Hepatocyte (in vitro differentiated cells): ENCODE measurements around the gene PEAR1.

ENCODE experiments used
- CTCF ChIP-seq: fragments of 200-600 bp; sonication (generic); IDR thresholded peaks from 2 replicates; pipeline ENCODE4 v1.5.1; 2016; ENCODE audit warnings: antibody characterized with exemption, mild to moderate bottlenecking; ENCODE audit not compliant: poor library complexity
- EZH2 ChIP-seq: fragments of 200-600 bp; sonication (generic); IDR thresholded peaks from 2 replicates; pipeline ENCODE4 v1.6.1; 2016; ENCODE audit warnings: antibody characterized with exemption, mild to moderate bottlenecking, borderline replicate concordance

- no peak for TF ChIP-seq CTCF
- no peak for TF ChIP-seq EZH2
Measured at GRCh38 chr1:156959925-156960324, 66.4 kb downstream of the PEAR1 start.
